Smooth muscle cell (in vitro differentiated cells): ENCODE data around the gene CDC42BPB. TPM values are rescaled to one million over a fixed set of nuclear protein-coding genes. Genes with fewer than 3 reads are reported as not detected.

Source experiments
- DNase-seq: peaks from one replicate; lab custom pipeline; 2025; ENCODE audit not compliant: unreplicated experiment; lab: John Stamatoyannopoulos, UW
- H2AFZ ChIP-seq: fragments of 200-600 bp; sonication (generic); 2 replicates; pipeline ENCODE4 v1.6.0; 2016; ENCODE audit warnings: antibody characterized with exemption, low read depth, mild to moderate bottlenecking
- H3F3A ChIP-seq: fragments of 200-600 bp; sonication (generic); 2 replicates; pipeline ENCODE4 v1.6.0; 2017; ENCODE audit warnings: antibody characterized with exemption, low read depth
- H3K27ac ChIP-seq: fragments of 200-600 bp; sonication (generic); 2 replicates; pipeline ENCODE4 v1.5.1; 2016; ENCODE audit warnings: low read depth, mild to moderate bottlenecking
- H3K27me3 ChIP-seq: fragments of 200-600 bp; sonication (generic); 2 replicates; pipeline ENCODE4 v1.6.1; 2016; ENCODE audit warnings: low read depth, mild to moderate bottlenecking
- H3K36me3 ChIP-seq: fragments of 200-600 bp; sonication (generic); 2 replicates; pipeline ENCODE4 v1.5.1; 2016; ENCODE audit warnings: low read depth
- H3K4me1 ChIP-seq: fragments of 200-600 bp; sonication (generic); 2 replicates; pipeline ENCODE4 v1.5.1; 2016; ENCODE audit warnings: low read depth
- H3K4me2 ChIP-seq: fragments of 200-600 bp; sonication (generic); 2 replicates; pipeline ENCODE4 v1.6.0; 2016; ENCODE audit warnings: mild to moderate bottlenecking
- H3K4me3 ChIP-seq: fragments of 200-600 bp; sonication (generic); 2 replicates; pipeline ENCODE4 v1.5.1; 2016; ENCODE audit warnings: mild to moderate bottlenecking
- H3K79me2 ChIP-seq: fragments of 200-600 bp; sonication (generic); 2 replicates; pipeline ENCODE4 v1.6.0; 2016; ENCODE audit warnings: low read depth, mild to moderate bottlenecking
- H3K9ac ChIP-seq: fragments of 200-600 bp; sonication (generic); 2 replicates; pipeline ENCODE4 v1.6.0; 2016; ENCODE audit warnings: low read depth
- H3K9me3 ChIP-seq: fragments of 200-600 bp; sonication (generic); replicated peaks from 2 replicates; pipeline ENCODE4 v1.5.1; 2016; ENCODE audit warnings: low read depth
- H4K20me1 ChIP-seq: fragments of 200-600 bp; sonication (generic); 2 replicates; pipeline ENCODE4 v1.6.0; 2016; ENCODE audit warnings: low read depth
- CTCF ChIP-seq: fragments of 200-600 bp; sonication (generic); IDR thresholded peaks from 2 replicates; pipeline ENCODE4 v1.5.1; 2017; ENCODE audit warnings: borderline replicate concordance, mild to moderate bottlenecking, antibody characterized with exemption; ENCODE audit not compliant: insufficient read depth, poor library complexity, severe bottlenecking
- WGBS: methylation state at CpG from one replicate; pipeline ENCODE4 v1.1.7; 2016; ENCODE audit warnings: low lambda C conversion rate; 5-methylcytosine and 5-hydroxymethylcytosine counted together
- polyA plus RNA-seq: library from polyadenylated mRNA; unstranded; fragments of >200 nt; fragmentation: Nextera tagmentation; extraction: Ambion mirVana; gene quantifications from 2 replicates; pipeline ENCODE4 v1.2.1, GENCODE V29; 2016
- total RNA-seq: library from RNA; depleted of rRNA; stranded (reverse); fragments of >200 nt; gene quantifications from 2 replicates; pipeline ENCODE4 v1.2.3, GENCODE V29; 2014

The CDC42BPB gene
- total and polyA plus RNA-seq, 2 experiments from 2014 or later, result 11.3 to 71.2 TPM

DNA sequence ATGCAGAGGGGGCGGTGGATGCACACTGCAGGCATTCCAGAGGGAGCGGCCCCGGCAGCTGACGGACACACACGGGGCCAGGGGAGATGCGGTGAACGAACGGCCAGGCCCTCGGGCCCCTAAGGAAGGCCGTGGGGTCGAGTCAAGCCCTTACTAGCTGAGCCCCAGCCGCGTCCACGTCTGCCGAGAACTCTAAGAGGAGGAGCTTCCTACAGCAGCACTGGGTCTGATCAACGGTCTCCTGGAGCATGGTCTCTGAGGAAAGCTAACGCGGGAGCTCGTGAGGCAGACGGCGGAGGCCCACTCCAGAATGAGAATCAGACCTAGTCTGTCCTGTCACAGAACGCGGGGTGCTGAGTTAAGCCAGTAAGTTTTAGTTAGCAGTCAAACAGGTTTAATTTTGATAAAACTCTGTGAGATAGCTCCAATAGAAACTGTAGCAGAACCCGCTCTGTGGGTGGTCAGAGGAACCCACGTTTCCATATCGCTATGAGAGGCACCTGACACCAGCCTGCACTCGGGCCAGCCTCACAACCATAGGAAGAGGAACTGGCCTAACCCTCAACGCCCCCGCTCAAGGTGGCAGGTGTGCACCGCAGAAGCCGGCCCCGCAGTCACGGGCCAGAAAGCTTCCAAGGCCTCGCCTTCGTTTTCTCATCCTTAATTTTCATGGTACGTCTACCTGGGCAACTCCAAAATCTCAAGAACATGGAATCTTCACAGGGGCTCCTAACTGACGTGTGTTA, 55.5 kb downstream of the CDC42BPB start:
- no peak for TF ChIP-seq CTCF
- Histone ChIP-seq H3K27me3 (no peaks in the 10 kb centered on the region), H3K4me3 (no peak overlapping the region), H4K20me1 (peaks cover 94% of the 10 kb centered on the region), H3K9me3 (no peaks in the 10 kb centered on the region), H3K4me1 (peaks cover 4% of the 10 kb centered on the region), H3F3A (no peaks in the 10 kb centered on the region), H3K9ac (no peak overlapping the region), H2AFZ (no peak overlapping the region), H3K36me3 (no peaks in the 10 kb centered on the region), H3K4me2 (no peak overlapping the region), H3K79me2 (peaks cover 48% of the 10 kb centered on the region), H3K27ac (no peak overlapping the region)
- 94% methylated on average over 37 of the region's 37 CpGs for WGBS
- no peak for DNase-seq

GRCh38 chr14:103001226-103001625, 56.1 kb downstream of the CDC42BPB start:
- H3K4me3 ChIP-seq, result no peak overlapping the region
- peaks cover 4% of the 10 kb centered on the region for H3K4me1 ChIP-seq
- no peaks in the 10 kb centered on the region for H3K36me3 ChIP-seq
- no peak overlapping the region for H2AFZ ChIP-seq
- TF ChIP-seq CTCF, result no peak
- H3K9me3 ChIP-seq, result no peaks in the 10 kb centered on the region
- no peak overlapping the region for H3K4me2 ChIP-seq
- peaks cover 47% of the 10 kb centered on the region for H3K79me2 ChIP-seq
- DNase-seq, result no peak
- H3K27me3 ChIP-seq, result no peaks in the 10 kb centered on the region
- peaks cover 94% of the 10 kb centered on the region for H4K20me1 ChIP-seq
- WGBS, result 98% methylated on average over 18 of the region's 18 CpGs
- H3F3A ChIP-seq, result no peaks in the 10 kb centered on the region
- H3K9ac ChIP-seq, result no peak overlapping the region
- H3K27ac ChIP-seq, result no peak overlapping the region

DNA sequence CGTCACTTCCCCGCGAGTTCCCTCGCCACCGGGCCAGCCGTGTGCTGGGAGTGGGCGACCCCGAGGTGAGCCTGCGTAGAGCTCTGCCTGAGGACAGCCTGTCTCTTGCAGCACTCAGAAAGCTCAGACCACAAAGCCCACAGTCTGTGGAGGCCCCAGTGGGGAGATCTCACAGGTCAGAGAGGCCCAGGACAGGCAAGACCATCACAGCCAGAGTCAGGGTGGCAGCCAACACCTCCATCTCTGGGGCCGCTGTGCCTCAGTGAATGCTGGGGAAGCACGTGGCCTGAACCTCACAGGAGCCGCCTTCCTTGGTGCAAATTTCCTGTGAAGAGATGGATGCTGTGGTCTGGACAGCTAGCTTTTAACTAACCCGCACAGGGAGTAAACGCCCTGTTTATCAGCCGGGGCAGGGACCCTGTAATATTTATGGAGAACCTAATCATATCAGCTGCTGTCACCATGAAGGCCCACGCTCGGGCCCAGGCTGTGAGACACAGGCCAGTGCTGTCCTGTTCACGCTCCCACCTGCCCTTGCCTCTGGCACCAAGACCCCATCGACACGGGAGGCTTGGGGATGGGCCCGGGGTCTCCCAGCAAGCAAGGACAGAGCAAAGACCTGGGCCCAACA, 56.9 kb downstream of the CDC42BPB start:
- H3K79me2 ChIP-seq, result peaks cover 50% of the 10 kb centered on the region

More for the DNA sequence above, 56.9 kb downstream of the CDC42BPB start:
- Histone ChIP-seq H3K36me3 (no peaks in the 10 kb centered on the region), H3K4me2 (peak overlapping the region; percentile 14), H3K9ac (no peak overlapping the region), H2AFZ (no peak overlapping the region), H3K27me3 (no peaks in the 10 kb centered on the region), H3F3A (no peaks in the 10 kb centered on the region), H3K27ac (peak overlapping the region; percentile 36), H4K20me1 (peaks cover 92% of the 10 kb centered on the region), H3K9me3 (no peaks in the 10 kb centered on the region), H3K4me1 (peaks cover 4% of the 10 kb centered on the region), H3K4me3 (no peak overlapping the region)
- WGBS, result 68% methylated on average over 21 of the region's 21 CpGs
- no peak for TF ChIP-seq CTCF
- DNase-seq, result no peak
